GM19240 (cell line): Measurements from ENCODE around the gene HGFAC.
"Not testable (repeated sequence)": the region's sequence is repeated elsewhere in the genome, so short reads cannot be mapped to it uniquely, and the experiment has no call there.

Experiments
- DNase-seq: peaks from one replicate; pipeline ENCODE4 v3.0.0; 2011; ENCODE audit warnings: low spot score; ENCODE audit not compliant: insufficient read length

The HGFAC gene

DNA sequence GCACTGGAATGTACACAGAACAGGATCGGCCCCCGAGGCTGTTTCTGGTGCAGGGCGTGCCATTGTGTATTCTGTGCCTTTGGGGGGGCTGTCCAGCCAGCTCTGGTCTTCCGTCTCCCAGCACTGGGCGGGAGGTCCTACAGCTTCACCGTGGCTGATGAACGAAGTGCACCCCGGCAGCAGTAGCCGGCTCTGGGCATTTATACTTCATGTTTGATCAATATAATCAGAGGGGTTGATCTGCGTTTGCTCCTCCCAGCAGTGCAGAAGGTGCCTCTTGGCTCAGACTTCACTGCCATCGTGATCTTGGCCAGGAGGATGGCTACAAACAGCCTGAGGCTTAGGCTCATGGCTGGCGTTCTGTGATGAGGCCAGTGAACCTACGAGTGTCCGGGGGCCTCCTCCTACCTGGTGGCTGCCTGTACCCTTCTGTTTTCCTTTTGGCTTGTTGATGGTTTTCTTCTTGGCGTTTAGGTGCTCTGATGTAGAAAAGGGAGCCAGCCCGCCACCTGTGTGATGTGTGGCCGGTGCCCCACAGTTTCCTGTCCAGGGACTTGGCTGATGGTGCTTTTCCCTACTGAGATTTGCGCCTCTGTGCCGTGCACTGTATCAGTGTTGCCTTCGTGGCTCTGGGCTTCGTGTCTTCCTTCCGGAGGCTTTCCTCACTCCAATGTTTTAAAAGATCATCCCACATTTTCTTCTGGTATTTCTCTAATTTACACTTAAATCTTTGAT, 31.2 kb upstream of the HGFAC start:
- DNase-seq, result no peak

DNA sequence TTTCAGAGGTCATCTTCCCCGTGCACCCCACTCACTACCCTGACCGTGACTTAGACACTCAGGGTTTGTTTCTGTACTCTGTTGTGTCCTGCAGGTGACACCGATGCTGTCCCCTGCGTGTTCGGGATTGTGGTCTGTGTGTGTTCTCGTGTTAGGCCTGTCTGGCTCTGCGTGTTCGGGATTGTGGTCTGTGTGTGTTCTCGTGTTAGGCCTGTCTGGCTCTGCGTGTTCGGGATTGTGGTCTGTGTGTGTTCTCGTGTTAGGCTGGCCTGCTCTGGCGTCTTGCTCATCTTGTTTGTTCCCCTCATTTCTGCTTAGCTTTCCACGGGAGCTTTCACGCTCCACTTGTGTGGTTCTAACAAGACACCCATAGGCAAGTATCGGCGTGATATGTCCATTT, 30.6 kb upstream of the HGFAC start:
- DNase-seq, result not testable (repeated sequence)

DNA sequence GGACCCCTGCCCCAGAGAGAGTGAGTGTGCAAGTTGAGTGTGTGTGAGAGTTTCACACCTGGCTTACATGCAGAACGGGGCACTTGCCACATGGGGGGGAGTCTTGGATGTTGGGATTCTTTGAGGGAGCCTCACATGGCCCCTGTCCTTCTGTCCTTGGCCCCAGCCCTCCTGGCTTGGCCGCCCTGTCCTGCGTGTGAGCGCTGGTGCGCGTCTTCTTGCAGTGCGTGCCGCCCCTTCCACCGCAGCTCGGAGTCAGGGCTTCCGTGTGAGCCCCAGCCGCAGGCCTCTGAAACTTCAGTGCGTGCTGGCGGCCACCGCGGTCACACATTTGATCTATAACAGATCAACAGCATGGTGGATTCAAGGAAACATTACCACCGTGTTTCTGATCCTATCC, 30.1 kb upstream of the HGFAC start:
- no peak for DNase-seq

DNA sequence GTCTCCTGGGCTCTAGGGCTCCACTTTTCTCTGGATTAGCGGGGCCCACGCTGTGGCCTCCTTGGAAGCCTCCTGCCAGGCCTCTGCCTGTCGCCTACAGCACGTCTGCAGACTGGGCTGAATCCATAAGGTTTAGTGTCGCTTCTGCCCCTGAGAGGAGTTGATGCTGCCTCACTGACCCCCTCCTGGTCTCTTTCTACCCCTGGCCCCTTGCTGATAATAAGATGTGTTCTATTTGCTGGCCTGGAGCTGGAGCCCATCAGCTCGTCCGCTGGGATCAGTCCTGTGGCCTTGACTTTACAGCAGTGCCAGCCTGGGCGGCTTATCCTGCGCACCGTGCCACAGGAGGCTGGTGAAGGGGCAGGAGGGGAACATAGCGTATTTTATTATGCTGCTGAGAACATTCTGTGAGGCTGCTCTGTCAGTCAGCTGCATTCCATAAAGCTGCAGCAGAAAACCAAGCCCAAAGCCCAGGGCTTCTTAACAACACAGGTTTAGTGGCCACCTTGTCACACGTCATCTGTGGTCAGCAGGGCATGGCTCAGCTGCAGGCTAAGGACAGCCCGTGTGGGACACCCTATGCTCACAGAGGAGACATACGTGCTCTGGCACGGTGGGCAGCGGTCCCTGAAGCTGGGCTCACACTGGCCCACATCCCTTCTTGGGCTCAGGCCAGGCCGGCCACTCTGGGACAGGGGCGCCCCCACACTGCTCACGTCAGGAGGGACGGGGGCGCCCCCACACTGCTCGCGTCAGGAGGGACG, 29.3 kb upstream of the HGFAC start:
- DNase-seq, result no peak

DNA sequence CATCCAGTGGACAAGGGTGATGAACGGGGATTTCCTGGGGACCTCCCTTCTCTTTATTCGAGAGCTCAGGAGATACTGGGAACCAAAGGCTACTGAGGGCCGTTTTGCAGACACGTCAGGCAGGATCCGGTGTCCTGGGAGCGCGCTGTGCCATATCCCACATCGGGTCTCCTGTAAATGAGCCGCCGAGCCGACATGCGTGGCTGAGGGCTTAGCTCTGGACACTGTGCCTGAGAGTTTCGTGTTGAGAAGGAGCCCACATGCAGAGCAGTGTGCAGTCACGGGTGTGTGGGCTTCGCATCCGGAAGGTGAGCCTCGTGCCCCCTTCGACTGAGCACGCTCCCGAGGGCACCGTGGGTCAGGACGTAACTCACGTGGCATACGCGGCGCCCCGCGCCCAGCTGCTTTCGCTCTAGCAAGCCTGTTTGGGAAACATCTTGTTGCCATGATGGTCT, 28.5 kb upstream of the HGFAC start:
- DNase-seq, result no peak

DNA sequence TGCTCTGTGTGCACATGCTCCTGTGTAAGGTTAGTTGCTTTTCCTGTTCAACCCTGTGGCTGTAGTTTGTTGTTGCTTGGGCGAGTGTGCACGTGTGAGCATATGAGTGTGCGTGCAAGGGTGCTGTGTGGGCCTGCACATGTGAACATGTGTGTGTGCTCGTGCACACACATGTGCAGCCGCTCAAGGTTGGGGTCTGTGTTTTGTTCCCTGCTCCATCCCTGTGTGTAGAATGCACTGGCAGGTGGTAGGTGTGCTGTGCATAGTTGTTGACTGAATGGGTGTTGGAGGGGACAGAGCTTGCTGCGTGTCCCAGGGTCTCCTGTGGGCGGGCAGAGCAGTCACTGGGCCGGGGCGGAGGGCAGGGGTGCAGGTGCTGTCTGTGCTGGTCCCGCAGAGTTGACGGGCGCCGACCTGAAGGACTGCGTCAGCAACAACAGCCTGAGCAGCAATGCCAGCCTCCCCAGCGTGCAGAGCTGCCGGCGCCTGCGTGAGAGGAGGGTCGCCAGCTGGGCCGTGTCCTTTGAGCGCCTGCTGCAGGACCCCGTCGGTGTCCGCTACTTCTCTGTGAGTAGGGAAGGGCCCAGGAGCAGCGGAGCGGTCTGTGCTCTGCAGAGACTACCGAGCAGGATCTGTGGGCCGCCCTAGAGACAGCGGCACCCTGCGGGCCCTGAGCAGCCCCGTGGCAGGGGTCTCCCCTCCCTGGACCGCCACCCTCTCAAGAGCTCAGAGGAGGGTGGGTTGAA, 27.9 kb upstream of the HGFAC start:
- no peak for DNase-seq

DNA sequence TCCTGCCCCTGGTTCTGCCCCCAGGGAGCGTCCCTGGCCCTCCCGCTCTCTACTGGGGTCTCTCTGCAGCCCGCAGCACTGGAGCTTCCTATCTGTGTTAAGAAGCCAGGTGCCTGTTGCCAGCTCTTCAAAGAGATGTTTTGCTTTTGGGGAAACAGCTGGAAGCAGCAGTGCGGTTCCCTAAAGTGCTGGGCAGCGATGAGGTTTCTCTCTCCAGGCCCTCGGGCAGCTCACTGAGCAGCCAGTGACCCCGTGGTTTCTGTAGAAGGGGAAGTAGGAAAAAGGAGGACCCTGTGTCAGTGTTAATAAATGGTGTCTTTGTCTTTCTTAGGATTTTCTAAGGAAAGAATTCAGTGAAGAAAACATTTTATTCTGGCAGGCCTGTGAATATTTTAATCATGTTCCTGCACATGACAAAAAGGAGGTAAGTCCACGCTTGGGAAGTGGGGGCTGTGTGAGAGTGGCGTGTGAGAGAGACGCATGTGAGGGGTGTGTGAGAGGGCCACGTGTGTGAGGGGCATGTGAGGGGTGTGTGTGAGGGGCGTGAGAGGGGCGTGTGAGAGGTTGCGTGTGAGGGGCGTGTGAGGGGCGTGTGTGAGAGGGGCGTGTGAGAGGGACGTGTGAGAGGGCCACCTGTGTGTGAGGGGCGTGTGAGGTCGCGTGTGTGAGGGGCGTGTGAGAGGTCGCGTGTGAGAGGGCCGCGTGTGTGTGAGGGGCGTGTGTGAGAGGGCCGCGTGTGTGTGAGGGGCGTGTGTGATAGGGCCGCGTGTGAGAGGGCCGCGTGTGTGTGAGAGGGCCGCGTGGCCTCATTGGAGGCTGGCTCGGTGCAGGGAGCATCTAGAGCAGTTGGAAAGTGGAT, 27.1 kb upstream of the HGFAC start:
- no peak for DNase-seq

DNA sequence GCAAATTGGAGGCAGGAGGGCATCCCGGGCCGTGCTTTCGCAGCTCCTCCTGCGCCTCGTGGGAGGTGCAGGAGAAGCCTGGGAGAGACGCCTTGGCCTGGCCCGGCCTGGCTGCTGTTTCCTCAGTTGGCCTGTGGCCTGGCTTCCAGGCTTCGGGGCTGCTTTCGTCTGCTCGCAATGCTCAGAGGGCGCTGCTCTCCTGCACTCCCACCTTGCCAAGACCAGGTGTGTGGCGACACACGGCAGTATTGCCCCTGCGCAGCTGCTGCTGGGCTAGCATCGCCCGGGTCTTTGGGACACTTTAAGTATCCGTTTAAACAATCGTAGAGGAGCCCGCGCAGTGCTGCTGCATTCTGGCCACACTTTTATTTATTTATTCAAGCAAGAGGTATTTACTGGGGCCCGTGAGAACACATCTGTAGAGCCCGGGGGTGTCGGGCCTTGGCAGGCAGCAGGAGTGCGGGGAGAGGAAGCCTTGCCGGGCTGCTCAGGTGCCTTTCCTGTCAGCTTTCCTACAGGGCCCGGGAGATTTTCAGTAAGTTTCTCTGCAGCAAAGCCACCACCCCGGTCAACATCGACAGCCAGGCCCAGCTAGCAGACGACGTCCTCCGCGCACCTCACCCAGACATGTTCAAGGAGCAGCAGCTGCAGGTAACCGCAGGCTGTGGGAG, 26.2 kb upstream of the HGFAC start:
- DNase-seq, result no peak

DNA sequence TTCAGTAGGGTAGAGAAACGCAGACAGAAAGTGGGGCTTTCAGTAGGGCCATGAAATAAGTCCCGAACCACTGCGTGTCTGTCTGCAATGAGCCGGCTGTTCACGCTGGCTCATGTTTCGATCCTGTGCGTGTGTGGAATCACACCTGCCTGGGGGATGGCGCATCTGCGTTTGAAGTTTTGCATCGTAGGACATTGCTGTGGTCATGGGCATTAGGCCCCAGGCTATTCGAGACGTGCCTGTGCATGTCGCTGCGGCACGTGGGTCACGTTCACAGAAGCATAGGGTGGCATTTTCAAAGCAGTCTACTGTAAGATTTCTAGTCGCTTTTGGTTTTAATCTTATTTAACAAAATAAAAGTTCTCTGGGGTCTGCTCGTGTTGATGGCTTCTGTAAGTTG, 25.5 kb upstream of the HGFAC start:
- DNase-seq, result no peak

DNA sequence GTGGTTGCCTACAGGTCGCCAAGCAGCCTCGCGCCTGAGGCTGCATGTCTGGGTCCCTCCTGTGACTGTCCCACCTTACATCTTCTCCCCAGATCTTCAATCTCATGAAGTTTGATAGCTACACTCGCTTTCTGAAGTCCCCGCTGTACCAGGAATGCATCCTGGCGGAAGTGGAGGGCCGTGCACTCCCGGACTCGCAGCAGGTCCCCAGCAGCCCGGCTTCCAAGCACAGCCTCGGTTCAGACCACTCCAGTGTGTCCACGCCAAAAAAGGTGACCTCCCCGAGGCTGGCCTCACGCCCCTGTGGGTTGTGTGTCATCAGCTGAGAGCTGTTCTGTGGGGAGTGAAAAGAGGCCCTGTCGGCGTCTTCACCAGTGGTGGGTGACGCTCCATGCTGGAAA, 24.9 kb upstream of the HGFAC start:
- no peak for DNase-seq

DNA sequence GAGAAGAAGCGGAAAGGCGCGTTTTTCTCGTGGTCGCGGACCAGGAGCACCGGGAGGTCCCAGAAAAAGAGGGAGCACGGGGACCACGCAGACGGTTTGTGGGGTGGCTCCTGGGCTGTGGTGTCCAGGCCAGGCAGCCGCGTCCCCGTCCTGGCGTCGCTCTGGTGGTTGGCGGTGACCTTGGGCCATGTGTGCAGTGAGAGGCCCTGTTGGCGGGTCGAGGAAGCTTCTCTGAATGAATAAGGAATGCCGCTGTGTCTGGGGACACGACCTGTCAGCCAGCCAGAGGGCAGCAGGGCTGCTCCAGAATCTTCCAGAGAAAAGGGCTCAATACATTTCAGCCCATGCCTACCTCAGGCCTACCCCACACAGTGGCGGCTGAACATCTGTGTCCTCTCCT, 24.3 kb upstream of the HGFAC start:
- no peak for DNase-seq

DNA sequence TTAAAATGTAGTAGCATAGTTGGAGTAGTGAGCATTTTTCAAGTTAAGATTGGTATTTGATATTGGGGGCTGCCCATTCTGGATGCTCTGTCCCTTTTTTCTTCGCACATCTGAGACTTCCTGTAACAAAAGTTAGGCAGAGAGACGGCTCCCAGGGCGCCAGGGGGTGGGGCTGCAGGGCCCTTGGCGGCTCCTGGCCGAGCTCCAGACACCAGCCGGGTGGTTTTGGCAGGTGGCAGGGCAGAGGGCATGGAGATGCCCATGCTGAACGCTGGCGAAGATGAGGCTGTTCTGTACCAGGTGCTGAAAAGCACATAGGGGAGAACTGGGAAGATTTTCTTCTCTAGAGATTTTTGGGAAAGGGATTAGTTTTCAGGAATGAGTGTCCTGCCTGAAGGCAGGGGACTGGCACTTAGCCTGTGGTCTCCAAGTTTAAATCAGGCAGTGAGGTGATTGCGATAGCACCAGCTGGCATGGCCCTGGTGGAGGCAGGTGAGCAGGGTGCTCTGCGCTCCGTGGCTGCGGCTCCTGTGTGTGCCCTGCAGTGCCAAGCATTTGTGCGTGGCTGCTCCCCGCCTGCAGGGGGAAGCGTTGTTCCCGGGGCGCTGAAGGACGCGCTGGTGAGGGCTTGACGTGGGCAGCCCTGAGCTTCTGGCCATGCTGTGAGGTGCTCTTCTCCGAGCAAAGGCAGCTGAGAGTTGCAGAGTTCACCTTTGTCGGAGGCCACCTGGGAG, 23.6 kb upstream of the HGFAC start:
- no peak for DNase-seq

DNA sequence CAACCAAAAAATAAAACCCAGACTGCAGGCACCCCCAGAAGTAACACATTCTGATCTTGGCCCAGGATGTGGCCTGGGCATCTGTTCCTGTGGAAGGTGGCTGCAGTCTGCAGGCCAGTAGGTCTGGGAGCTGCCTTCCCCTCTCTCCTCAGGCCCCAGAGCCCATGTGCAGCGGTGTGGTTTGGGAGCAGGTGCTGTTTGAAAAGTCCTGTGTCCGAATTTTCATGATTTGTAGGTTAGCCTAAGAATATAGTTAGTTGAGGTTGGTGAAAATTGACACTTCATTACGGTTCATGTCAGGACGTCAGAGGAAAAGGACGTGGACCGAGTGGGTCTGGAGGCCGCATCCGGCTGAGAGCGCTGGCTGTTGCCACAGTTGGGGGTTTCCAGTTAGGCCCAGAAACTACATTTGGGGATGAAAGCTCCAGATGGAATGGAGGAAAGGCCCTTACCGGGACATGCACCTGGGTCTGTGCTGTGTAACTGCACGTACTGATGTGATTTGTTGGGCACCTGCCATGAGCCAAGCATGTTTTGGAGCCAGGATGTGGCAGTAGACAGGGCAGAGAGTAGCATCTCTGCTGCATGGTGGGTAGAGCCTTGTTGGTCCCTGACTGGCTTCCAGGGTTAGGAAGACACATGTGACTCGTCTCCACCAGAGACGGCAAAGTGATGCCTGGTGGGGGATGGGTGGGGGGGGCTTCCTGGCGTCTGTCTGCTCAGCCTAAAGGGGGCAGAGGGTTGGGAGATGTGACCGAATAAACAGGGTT, 21.7 kb upstream of the HGFAC start:
- DNase-seq, result no peak

DNA sequence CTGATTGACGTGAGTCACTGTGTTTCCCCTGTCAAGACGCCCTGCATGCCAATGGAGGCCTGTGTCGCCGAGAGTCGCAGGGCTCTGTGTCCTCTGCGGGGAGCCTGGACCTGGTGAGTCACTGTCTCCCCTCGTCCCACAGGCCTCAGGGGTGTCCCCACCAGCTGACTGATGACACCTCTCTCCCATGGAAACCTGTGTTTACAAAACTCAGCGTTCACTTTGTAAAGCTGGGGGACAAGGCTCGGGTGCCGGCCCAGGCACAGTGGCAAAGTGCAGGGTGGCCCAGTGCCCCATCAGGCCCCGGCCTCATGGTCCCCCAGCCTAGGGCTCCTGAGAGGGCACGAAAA, 21.2 kb upstream of the HGFAC start:
- DNase-seq, result no peak

DNA sequence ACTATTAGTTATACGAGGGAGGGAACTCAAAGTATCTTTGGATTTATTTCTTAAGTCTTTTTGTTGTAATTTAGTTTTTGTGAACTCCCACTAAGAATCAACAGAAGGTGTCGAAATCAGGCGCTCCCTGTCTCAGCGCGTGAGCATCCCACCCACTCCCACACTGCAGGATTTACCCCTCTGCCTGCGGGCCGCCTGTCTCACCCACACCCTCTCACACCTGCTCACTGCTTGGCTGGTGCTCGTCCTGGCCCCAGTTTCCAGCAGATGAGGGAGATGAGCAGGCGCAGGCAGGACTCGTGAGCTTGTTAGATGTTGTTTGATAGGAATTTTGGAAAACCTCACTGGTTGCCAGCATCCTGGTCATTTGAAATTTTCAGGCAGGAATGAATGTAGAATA, 20.8 kb upstream of the HGFAC start:
- no peak for DNase-seq

DNA sequence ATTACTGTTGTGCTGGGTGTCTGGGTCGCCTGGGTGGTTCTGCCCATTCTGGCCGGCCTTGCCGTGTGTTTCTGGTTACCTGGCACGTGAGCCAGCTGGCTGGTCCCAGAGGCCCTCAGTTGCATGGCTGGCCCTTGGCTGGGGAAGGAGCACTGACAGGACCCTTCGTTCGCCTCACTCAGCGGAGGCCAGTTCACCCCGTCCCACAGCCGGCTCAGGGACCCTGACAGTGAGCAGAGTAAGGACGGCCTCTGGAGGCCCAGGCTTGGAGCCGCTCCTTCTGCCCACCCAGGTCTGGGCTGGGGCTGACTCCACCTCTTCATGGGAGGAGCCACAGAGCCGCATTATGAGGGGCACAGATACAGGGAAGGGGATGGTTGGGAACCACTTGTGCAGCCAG, 20.3 kb upstream of the HGFAC start:
- DNase-seq, result no peak

DNA sequence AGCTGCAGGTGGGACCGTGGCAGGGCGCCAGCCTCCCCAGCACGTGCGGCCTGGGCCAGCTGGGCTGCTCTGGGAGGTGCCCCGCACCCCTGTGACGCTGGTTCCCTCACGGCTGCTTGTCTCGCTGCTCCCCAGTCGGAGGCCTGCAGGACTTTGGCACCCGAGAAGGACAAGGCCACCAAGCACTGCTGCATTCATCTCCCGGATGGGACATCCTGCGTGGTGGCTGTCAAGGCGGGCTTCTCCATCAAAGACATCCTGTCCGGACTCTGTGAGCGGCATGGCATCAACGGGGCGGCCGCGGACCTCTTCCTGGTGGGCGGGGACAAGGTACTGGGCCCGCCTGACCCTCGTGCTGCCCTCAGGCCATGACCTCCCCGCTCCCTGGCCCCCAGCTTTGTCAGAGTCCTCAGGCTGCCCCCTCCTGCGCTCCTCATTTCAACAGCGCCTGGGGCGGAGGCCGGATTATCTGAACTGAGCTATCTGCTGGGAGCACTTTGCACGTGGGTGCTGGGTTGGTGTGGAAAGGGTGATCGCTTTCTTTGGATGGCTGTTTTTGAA, 19.4 kb upstream of the HGFAC start:
- no peak for DNase-seq

DNA sequence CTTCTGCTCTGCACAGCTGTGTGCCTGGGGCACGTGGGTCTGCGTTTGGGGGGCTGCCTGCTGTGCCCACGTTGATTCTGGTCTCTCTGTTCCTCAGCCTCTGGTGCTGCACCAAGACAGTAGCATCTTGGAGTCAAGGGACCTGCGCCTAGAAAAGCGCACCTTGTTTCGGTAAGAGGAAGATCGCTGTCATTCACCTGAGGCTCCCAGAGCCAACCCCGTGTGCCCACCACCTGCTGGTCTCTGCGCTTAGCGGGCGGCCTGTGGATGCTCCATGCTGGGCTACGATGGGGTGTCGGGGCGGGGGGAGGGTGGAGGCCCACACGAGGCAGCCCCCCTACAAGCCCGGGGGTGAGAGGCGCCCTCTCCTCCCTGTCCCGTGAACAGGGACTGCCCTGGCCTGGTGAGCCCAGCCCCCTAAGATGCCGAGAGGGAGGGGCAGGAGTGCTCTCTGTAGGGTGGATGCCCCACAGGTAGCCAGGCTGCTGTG, 18.9 kb upstream of the HGFAC start:
- no peak for DNase-seq

DNA sequence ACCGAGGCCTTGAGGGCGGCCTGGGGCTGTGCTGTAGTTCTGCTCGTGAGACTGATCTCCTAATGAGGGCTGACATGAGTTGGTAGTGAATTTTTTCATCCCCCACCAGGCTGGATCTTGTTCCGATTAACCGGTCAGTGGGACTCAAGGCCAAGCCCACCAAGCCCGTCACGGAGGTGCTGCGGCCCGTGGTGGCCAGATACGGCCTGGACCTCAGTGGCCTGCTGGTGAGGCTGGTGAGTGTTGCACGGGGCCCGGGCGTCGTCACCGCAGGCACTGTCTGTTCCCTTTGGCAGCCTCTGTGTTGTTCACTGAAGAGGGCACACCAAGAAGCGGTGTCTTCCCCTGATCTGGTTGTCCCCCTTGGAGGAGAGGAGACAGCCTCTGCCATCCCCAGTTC, 18.4 kb upstream of the HGFAC start:
- DNase-seq, result no peak
